GM13977 (cell line): Measurements from ENCODE around the gene ADRA2A.

Experiments
- DNase-seq: peaks from one replicate; pipeline ENCODE4 v3.0.0; 2012; ENCODE audit warnings: low spot score
- in situ Hi-C: fragments of 300-500 bp; cut with MboI; formaldehyde crosslinking; loops from one replicate; pipeline ENCODE4 v1.12.0; 2022; ENCODE audit warnings: low sequenced_read_pairs, low pct_unique_long_range_greater_than_20kb, mixed read lengths, inconsistent platforms; ENCODE audit not compliant: unreplicated experiment
- TF ChIP-seq, protein P1 (sequence below): IDR thresholded peaks from 2 replicates; pipeline ENCODE4 v1.5.1; 2012; ENCODE audit warnings: mild to moderate bottlenecking, control low read depth; ENCODE audit not compliant: insufficient read depth; ENCODE audit errors: extremely low read depth, missing control alignments

ADRA2A gene

GRCh38 chr10:111082102-111082975 is 5.5 kb downstream of the ADRA2A start:
- in situ Hi-C loops, result no loop called here
- TF ChIP-seq, protein P1, sequence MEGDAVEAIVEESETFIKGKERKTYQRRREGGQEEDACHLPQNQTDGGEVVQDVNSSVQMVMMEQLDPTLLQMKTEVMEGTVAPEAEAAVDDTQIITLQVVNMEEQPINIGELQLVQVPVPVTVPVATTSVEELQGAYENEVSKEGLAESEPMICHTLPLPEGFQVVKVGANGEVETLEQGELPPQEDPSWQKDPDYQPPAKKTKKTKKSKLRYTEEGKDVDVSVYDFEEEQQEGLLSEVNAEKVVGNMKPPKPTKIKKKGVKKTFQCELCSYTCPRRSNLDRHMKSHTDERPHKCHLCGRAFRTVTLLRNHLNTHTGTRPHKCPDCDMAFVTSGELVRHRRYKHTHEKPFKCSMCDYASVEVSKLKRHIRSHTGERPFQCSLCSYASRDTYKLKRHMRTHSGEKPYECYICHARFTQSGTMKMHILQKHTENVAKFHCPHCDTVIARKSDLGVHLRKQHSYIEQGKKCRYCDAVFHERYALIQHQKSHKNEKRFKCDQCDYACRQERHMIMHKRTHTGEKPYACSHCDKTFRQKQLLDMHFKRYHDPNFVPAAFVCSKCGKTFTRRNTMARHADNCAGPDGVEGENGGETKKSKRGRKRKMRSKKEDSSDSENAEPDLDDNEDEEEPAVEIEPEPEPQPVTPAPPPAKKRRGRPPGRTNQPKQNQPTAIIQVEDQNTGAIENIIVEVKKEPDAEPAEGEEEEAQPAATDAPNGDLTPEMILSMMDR, result no peak
- DNase-seq, result no peak

DNA sequence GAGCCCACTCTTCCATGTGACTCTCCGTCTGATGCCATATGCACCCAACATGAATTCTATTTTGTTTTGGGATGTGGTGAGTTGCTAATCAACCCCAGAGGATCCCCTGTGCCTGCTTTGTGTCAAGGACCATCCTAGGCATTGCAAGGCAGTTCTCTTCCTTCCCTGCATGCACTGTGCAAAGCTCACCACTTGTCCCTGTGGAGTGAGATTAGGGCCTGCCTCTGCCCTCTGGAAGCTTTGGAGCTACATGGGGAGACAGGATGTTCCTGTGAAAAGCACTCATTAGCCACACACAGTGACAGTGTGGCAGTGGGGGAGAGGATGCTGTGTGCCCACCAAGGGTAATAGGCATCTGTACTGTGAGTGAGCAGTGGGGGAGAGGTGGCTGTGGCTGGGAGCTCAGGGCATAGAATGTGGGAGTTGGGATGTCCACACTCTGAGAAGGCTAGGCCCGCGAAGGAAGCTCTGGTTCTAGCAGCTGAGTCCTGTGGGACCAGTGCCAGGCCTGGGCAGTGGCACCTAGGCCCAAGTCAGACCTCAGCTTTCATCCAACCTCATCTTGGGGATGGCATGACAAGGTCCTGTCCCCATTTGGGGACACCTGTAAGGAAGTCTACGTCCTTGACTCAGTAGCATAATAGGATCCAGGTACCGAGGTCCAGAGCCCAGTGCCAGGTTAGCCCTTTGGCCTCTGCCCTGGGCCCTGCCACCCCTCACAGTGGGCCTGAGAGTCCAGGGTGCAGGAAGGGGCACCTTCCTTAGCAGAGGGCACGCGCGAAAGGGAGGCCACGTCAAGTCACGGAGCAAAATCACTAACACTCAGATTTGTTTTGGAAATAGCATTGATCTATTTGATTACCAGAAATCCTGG is 6.6 kb downstream of the ADRA2A start:
- DNase-seq, result no peak
- TF ChIP-seq, protein P1, result no peak
- in situ Hi-C loops, result no loop called here

DNA sequence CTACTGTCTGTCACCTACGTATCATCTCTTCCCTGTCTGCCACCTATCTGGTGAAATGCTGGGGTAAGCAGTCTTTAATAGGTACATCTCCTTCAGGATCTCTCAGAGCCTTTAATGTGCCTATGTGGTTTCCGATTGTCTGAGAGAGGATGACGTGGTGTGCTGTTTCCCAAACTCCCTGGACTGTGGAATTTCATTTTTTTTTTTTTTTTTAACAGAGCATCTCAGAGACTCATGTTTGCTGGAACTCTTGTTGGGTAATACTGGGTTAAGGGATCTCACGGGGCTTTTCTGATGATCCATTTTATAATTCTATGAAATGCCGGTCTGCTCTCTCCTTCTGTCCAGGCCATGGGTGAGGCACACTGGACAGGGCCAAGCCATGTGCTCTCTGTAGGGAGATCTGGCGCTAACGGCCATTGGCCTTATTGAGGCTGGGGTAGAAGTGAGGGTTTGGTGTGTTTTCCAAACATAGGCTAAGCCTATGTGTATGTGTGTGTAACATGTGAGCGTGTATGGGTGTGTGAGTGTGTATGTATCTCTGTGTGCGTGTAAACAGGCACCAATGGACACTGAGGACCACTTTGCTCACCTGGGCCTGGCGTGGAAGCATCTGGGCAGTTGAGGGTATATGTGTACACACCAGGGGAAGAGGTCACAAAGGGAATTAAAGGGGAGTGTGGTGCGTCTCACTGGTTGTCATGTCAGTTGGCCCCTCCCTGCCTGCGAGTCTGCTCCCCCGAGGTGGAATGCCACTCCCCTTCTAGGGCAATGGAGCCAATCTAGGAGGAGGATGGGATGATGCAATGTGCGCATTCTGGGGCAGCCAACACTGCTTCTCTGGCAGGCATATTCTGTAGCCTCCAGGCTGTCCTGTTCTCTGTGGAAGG is 7.8 kb downstream of the ADRA2A start:
- in situ Hi-C loops, result no loop called here
- TF ChIP-seq, protein P1, result no peak
- DNase-seq, result no peak

- no peak for DNase-seq
- in situ Hi-C loops, result no loop called here
- TF ChIP-seq, protein P1, result no peak
Observed at GRCh38 chr10:111085690-111086353, 9.0 kb downstream of the ADRA2A start.

GRCh38 chr10:111086574-111086973 is 9.7 kb downstream of the ADRA2A start:
- in situ Hi-C loops, result no loop called here
- TF ChIP-seq, protein P1, result no peak
- no peak for DNase-seq
